Astrocyte (in vitro differentiated cells and primary cell): ENCODE results near the gene INO80E. TPM values are rescaled to one million over a fixed set of nuclear protein-coding genes. Genes with fewer than 3 reads are reported as not detected.

ENCODE experiments used
- DNase-seq: peaks from one replicate; pipeline ENCODE4 v3.0.0-alpha.2; 2010; ENCODE audit warnings: low read depth
- FAIRE-seq: peaks from 2 replicates; lab custom pipeline; 2011; peaks lifted over from hg19 to GRCh38; lab: Jason Lieb, UNC
- H2AFZ ChIP-seq: 2 replicates; pipeline ENCODE4 v1.6.0; 2012; ENCODE audit warnings: low read depth, low read length, inconsistent platforms
- H3K27ac ChIP-seq: 2 replicates; pipeline ENCODE4 v1.5.1; 2011; ENCODE audit warnings: low read depth, low read length, inconsistent platforms
- H3K27me3 ChIP-seq: 2 replicates; pipeline ENCODE4 v1.6.0; 2011; ENCODE audit warnings: low read length, inconsistent platforms; ENCODE audit not compliant: insufficient read depth
- H3K36me3 ChIP-seq: 2 replicates; pipeline ENCODE4 v1.5.1; 2011; ENCODE audit warnings: low read length, inconsistent platforms; ENCODE audit not compliant: insufficient read depth
- H3K4me1 ChIP-seq: 2 replicates; pipeline ENCODE4 v1.5.1; 2011; ENCODE audit warnings: low read length, inconsistent platforms; ENCODE audit not compliant: insufficient read depth
- H3K4me2 ChIP-seq: 2 replicates; pipeline ENCODE4 v1.6.0; 2012; ENCODE audit warnings: low read length, inconsistent platforms
- H3K4me3 ChIP-seq: 2 replicates; pipeline ENCODE4 v1.5.1; 2011; ENCODE audit warnings: low read depth, mild to moderate bottlenecking, low read length, inconsistent platforms; ENCODE audit not compliant: insufficient read depth
- H3K79me2 ChIP-seq: 2 replicates; pipeline ENCODE4 v1.6.0; 2012; ENCODE audit warnings: mild to moderate bottlenecking, low read length, inconsistent platforms; ENCODE audit not compliant: insufficient read depth
- H3K9ac ChIP-seq: 2 replicates; pipeline ENCODE4 v1.6.0; 2012; ENCODE audit warnings: mild to moderate bottlenecking, low read length, inconsistent platforms
- H3K9me3 ChIP-seq: 2 replicates; pipeline ENCODE4 v1.5.1; 2012; ENCODE audit warnings: low read depth, mild to moderate bottlenecking, low read length, inconsistent platforms; ENCODE audit not compliant: insufficient read depth
- H4K20me1 ChIP-seq: 2 replicates; pipeline ENCODE4 v1.6.0; 2012; ENCODE audit warnings: low read length, inconsistent platforms; ENCODE audit not compliant: insufficient read depth
- H3K27ac Mint-ChIP-seq: one replicate; pipeline ENCODE4 v1.8.0; 2021; ENCODE audit warnings: mild to moderate bottlenecking, mixed read lengths; ENCODE audit not compliant: unreplicated experiment
- H3K27me3 Mint-ChIP-seq: one replicate; pipeline ENCODE4 v1.8.0; 2021; ENCODE audit warnings: low read depth, mixed read lengths; ENCODE audit not compliant: unreplicated experiment
- H3K36me3 Mint-ChIP-seq: one replicate; pipeline ENCODE4 v1.8.0; 2021; ENCODE audit warnings: low read depth, mixed read lengths; ENCODE audit not compliant: unreplicated experiment
- H3K4me1 Mint-ChIP-seq: one replicate; pipeline ENCODE4 v1.8.0; 2021; ENCODE audit warnings: low read depth, mixed read lengths; ENCODE audit not compliant: unreplicated experiment
- H3K4me3 Mint-ChIP-seq: one replicate; pipeline ENCODE4 v1.8.0; 2021; ENCODE audit warnings: mild to moderate bottlenecking, moderate library complexity, mixed read lengths; ENCODE audit not compliant: unreplicated experiment
- H3K9me3 Mint-ChIP-seq: one replicate; pipeline ENCODE4 v1.8.0; 2021; ENCODE audit warnings: mild to moderate bottlenecking, mixed read lengths; ENCODE audit not compliant: unreplicated experiment
- EZH2 ChIP-seq: IDR thresholded peaks from 2 replicates; pipeline ENCODE4 v1.6.1; 2012; ENCODE audit warnings: mild to moderate bottlenecking, low read length, inconsistent platforms; ENCODE audit not compliant: insufficient read depth
- total RNA-seq: library from RNA; stranded (reverse); gene quantifications from 2 replicates; pipeline ENCODE4 v1.2.1, GENCODE V29; 2021
- TF ChIP-seq, protein P1 (sequence below): IDR thresholded peaks from 2 replicates; pipeline ENCODE4 v1.5.1; 2011; ENCODE audit warnings: low read depth, mild to moderate bottlenecking, inconsistent platforms, low read length, moderate library complexity; ENCODE audit not compliant: insufficient read depth

Gene INO80E
- total RNA-seq, 1 donor from 2014 or later = 58.5 TPM

DNA sequence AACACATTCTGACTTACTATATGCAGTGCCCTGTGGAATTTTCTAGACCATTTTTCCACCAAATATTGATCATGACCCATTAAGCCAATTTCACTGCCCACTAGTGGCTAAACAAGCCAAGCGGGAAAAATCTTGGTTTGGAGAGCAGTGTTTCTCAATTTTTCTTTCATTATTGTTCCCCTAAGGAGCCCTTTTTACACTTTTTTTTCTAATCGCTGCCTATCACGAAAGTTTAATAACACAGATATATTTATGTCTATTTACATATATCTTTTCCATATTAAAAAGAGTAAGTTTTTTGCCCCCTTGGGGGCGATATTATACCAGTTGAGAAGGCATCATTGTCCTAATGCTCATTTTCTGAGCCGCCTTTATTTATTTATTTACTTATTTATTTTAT, 45.8 kb downstream of the INO80E start:
- peaks cover 14% of the 10 kb centered on the region for H3K27me3 Mint-ChIP-seq
- no peak overlapping the region for H3K27ac Mint-ChIP-seq
- FAIRE-seq = no peak

DNA sequence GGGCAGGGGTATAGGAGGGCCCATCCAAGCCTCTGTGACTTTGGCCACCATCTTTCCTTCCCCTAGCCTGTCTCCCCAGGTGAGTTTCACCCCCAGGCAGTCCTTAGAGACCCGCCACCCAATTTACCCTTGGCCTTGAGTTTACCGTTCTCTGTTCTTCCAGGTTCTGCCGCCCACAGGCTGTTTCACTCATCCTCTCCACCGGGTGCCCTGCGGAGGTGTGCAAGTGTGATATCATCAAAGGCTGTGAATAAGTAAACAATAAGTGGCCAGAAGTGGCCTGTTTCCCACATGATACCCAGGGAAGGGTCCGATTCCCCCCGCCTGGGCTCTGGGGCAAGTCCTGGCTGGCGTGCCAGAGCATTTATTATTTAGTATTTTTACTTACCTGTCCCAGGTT, 50.1 kb downstream of the INO80E start:
- no peak overlapping the region for H3K27ac Mint-ChIP-seq
- no peak overlapping the region for H3K27ac ChIP-seq
- no peak for FAIRE-seq
- H3K36me3 Mint-ChIP-seq = no peaks in the 10 kb centered on the region
- no peaks in the 10 kb centered on the region for H4K20me1 ChIP-seq
- H3K79me2 ChIP-seq = no peaks in the 10 kb centered on the region
- H3K27me3 ChIP-seq = no peaks in the 10 kb centered on the region
- TF ChIP-seq, protein P1, sequence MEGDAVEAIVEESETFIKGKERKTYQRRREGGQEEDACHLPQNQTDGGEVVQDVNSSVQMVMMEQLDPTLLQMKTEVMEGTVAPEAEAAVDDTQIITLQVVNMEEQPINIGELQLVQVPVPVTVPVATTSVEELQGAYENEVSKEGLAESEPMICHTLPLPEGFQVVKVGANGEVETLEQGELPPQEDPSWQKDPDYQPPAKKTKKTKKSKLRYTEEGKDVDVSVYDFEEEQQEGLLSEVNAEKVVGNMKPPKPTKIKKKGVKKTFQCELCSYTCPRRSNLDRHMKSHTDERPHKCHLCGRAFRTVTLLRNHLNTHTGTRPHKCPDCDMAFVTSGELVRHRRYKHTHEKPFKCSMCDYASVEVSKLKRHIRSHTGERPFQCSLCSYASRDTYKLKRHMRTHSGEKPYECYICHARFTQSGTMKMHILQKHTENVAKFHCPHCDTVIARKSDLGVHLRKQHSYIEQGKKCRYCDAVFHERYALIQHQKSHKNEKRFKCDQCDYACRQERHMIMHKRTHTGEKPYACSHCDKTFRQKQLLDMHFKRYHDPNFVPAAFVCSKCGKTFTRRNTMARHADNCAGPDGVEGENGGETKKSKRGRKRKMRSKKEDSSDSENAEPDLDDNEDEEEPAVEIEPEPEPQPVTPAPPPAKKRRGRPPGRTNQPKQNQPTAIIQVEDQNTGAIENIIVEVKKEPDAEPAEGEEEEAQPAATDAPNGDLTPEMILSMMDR = no peak
- TF ChIP-seq EZH2 = no peak
- H3K9me3 Mint-ChIP-seq = peaks cover 1% of the 10 kb centered on the region
- no peaks in the 10 kb centered on the region for H3K36me3 ChIP-seq
- no peaks in the 10 kb centered on the region for H3K9me3 ChIP-seq
- H3K4me3 ChIP-seq = no peak overlapping the region
- DNase-seq = no peak
- H2AFZ ChIP-seq = no peak overlapping the region
- H3K4me1 Mint-ChIP-seq = peaks cover 2% of the 10 kb centered on the region
- no peak overlapping the region for H3K4me2 ChIP-seq
- H3K27me3 Mint-ChIP-seq = peaks cover 11% of the 10 kb centered on the region
- no peaks in the 10 kb centered on the region for H3K4me1 ChIP-seq
- H3K9ac ChIP-seq = no peak overlapping the region
- H3K4me3 Mint-ChIP-seq = no peak overlapping the region

More for the DNA sequence above, 45.8 kb downstream of the INO80E start:
- no peaks in the 10 kb centered on the region for H3K9me3 ChIP-seq
- Mint-ChIP-seq H3K9me3 (peaks cover 1% of the 10 kb centered on the region), H3K4me1 (no peaks in the 10 kb centered on the region), H3K4me3 (no peak overlapping the region), H3K36me3 (no peaks in the 10 kb centered on the region)
- DNase-seq = no peak
- H3K4me2 ChIP-seq = no peak overlapping the region
- no peak overlapping the region for H3K4me3 ChIP-seq
- H2AFZ ChIP-seq = no peak overlapping the region
- H4K20me1 ChIP-seq = no peaks in the 10 kb centered on the region
- H3K9ac ChIP-seq = no peak overlapping the region
- peaks cover 2% of the 10 kb centered on the region for H3K27me3 ChIP-seq
- no peaks in the 10 kb centered on the region for H3K79me2 ChIP-seq
- H3K27ac ChIP-seq = no peak overlapping the region
- no peaks in the 10 kb centered on the region for H3K36me3 ChIP-seq
- no peaks in the 10 kb centered on the region for H3K4me1 ChIP-seq
- TF ChIP-seq EZH2 = no peak
- TF ChIP-seq, protein P1 = peak; percentile 43

DNA sequence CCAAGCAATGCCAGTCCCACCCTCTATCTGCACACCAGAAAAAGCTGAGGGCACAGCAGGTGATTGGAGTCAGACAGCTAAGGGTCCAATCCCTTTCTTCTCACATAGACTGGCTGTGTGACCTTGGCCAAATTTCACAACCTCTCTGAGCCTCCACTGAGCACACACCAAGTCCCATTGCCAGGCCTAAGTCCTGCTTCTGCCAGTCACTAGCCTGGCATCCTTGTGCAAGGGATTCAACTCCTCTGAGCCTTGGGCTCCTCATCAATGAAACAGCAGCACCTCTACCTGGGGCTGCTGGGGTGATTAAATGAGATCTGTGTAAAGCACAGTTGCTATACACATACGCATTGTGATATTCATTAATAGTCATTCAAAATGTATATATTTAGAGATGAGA, 50.5 kb downstream of the INO80E start:
- H3K4me1 Mint-ChIP-seq = peaks cover 3% of the 10 kb centered on the region
- H3K79me2 ChIP-seq = no peaks in the 10 kb centered on the region
- H3K4me3 Mint-ChIP-seq = no peak overlapping the region
- H2AFZ ChIP-seq = no peak overlapping the region
- no peaks in the 10 kb centered on the region for H3K27me3 ChIP-seq
- TF ChIP-seq, protein P1 = no peak
- TF ChIP-seq EZH2 = no peak
- H3K36me3 Mint-ChIP-seq = no peaks in the 10 kb centered on the region
- no peaks in the 10 kb centered on the region for H3K9me3 ChIP-seq
- H3K9ac ChIP-seq = no peak overlapping the region
- no peak for DNase-seq
- H3K9me3 Mint-ChIP-seq = peaks cover 1% of the 10 kb centered on the region
- H3K36me3 ChIP-seq = no peaks in the 10 kb centered on the region
- no peak for FAIRE-seq
- H3K4me1 ChIP-seq = peaks cover under 1% of the 10 kb centered on the region
- H3K27me3 Mint-ChIP-seq = peaks cover 11% of the 10 kb centered on the region
- H3K4me3 ChIP-seq = no peak overlapping the region
- H3K4me2 ChIP-seq = no peak overlapping the region
- no peak overlapping the region for H3K27ac ChIP-seq
- no peak overlapping the region for H3K27ac Mint-ChIP-seq
- no peaks in the 10 kb centered on the region for H4K20me1 ChIP-seq
